Caco-2 (cell line): ENCODE measurements around the gene FBXL5. TPM values are rescaled to one million over a fixed set of nuclear protein-coding genes. Genes with fewer than 3 reads are reported as not detected.

ENCODE experiments used
- BruUV-seq: library from RNA; stranded (reverse); fragments of 400-500 nt; replicated peaks from 2 replicates; lab custom pipeline; 2021; lab: Mats Ljungman, UMichigan
- CTCF ChIA-PET: fragments of 300-600 bp; sonication (Branson Sonifier 250); formaldehyde crosslinking; loops from one replicate; lab custom pipeline; 2022; ENCODE audit warnings: antibody characterized with exemption; lab: Charles Lee
- POLR2A ChIA-PET: fragments of 300-600 bp; sonication (Branson Sonifier 250); formaldehyde crosslinking; loops from one replicate; lab custom pipeline; 2022; ENCODE audit warnings: antibody characterized with exemption; lab: Charles Lee
- DNase-seq, 2 experiments: peaks; one replicate each; pipeline versions ENCODE4 v3.0.0 to v3.0.0-alpha.2; 2020 to 2022
- H3K27me3 ChIP-seq: replicated peaks from 2 replicates; pipeline ENCODE4 v1.6.0; 2011; ENCODE audit warnings: low read length; ENCODE audit not compliant: control insufficient read depth, insufficient read depth
- H3K36me3 ChIP-seq: 2 replicates; pipeline ENCODE4 v1.5.1; 2011; ENCODE audit warnings: low read length; ENCODE audit not compliant: control insufficient read depth, insufficient read depth
- H3K4me1 ChIP-seq: fragments of 250-450 bp; sonication (Bioruptor Pico); 2 replicates; pipeline ENCODE4 v1.5.1; 2020; ENCODE audit warnings: mild to moderate bottlenecking
- H3K4me3 ChIP-seq: 2 replicates; pipeline ENCODE4 v1.5.1; 2011; ENCODE audit warnings: low read depth, mild to moderate bottlenecking, control low read depth, low read length
- H3K9me3 ChIP-seq: fragments of 250-450 bp; sonication (Bioruptor Pico); 2 replicates; pipeline ENCODE4 v1.5.1; 2020; ENCODE audit warnings: mild to moderate bottlenecking, moderate library complexity
- H3K27ac Mint-ChIP-seq: one replicate; pipeline ENCODE4 v1.8.0; 2022; ENCODE audit warnings: mixed read lengths; ENCODE audit not compliant: unreplicated experiment
- H3K27me3 Mint-ChIP-seq: one replicate; pipeline ENCODE4 v1.8.0; 2022; ENCODE audit warnings: mixed read lengths; ENCODE audit not compliant: insufficient read depth, unreplicated experiment
- H3K36me3 Mint-ChIP-seq: one replicate; pipeline ENCODE4 v1.8.0; 2022; ENCODE audit warnings: mild to moderate bottlenecking, mixed read lengths; ENCODE audit not compliant: insufficient read depth, unreplicated experiment
- H3K4me1 Mint-ChIP-seq: one replicate; pipeline ENCODE4 v1.8.0; 2022; ENCODE audit warnings: low read depth, mixed read lengths; ENCODE audit not compliant: unreplicated experiment
- H3K4me3 Mint-ChIP-seq: one replicate; pipeline ENCODE4 v1.8.0; 2022; ENCODE audit warnings: mild to moderate bottlenecking, moderate library complexity, mixed read lengths; ENCODE audit not compliant: unreplicated experiment
- H3K9me3 Mint-ChIP-seq: one replicate; pipeline ENCODE4 v1.8.0; 2022; ENCODE audit warnings: mixed read lengths; ENCODE audit not compliant: unreplicated experiment
- CTCF ChIP-seq, 2 experiments: fragments of 200-600 bp in 1 of 2; IDR thresholded peaks; 1 replicate in 1 of 2; 2 replicates in 1 of 2; pipeline versions ENCODE4 v1.5.1 to v1.8.0; 2011 to 2022; ENCODE audit warnings: antibody characterized with exemption in 1 of 2, control low read depth in 1 of 2, inconsistent platforms in 1 of 2, low read depth in 1 of 2, low read length in 1 of 2, mild to moderate bottlenecking in 1 of 2, moderate library complexity in 1 of 2; ENCODE audit not compliant: insufficient read depth in 1 of 2, severe bottlenecking in 1 of 2, unreplicated experiment in 1 of 2
- intact Hi-C: fragments of 100-400 bp; cut with micrococcal nuclease; formaldehyde crosslinking; loops from one replicate; pipeline ENCODE4 v1.10.0; 2022; ENCODE audit not compliant: unreplicated experiment
- total RNA-seq: library from RNA; stranded (reverse); gene quantifications from 2 replicates; pipeline ENCODE4 v1.2.3, GENCODE V29; 2022

The FBXL5 gene
- total RNA-seq, 1 experiment from 2014 or later: 29.1 TPM

- H3K4me3 ChIP-seq: peak within 1 kb of the TSS; percentile 72
- TF ChIP-seq CTCF (IDR thresholded peaks at IDR 0.05; ENCODE audit: insufficient read depth in 1 of 2, low read depth in 1 of 2, low read length in 1 of 2, severe bottlenecking in 1 of 2, unreplicated experiment in 1 of 2): no peak
- no peaks in the 10 kb centered on the region for H3K9me3 ChIP-seq
- Mint-ChIP-seq H3K27ac (peak within 1 kb of the TSS; percentile 97), H3K36me3 (peaks cover 19% of the 10 kb centered on the region), H3K4me3 (peak within 1 kb of the TSS; percentile 95), H3K27me3 (no peaks in the 10 kb centered on the region), H3K4me1 (peaks cover 36% of the 10 kb centered on the region), H3K9me3 (no peaks in the 10 kb centered on the region)
- H3K36me3 ChIP-seq: no peaks in the 10 kb centered on the region
- POLR2A ChIA-PET: interaction anchor here (0.5 to 2.0 kb wide), 9 partner anchors 9 to 202 kb away, joined by 3 to 6 read pairs (median 3); partner anchors contain the start of gene FBXL5
- no peaks in the 10 kb centered on the region for H3K27me3 ChIP-seq
- BruUV-seq: TSS peak; percentile 74
- peaks cover 36% of the 10 kb centered on the region for H3K4me1 ChIP-seq
- peak; percentile 99 to 100 for DNase-seq
- CTCF ChIA-PET: interaction anchor here (0.9 to 1.1 kb wide), 4 partner anchors 9 to 202 kb away, joined by 3 to 5 read pairs (median 3); no protein-coding TSS in a partner anchor
- intact Hi-C loops: loop anchor here (1.0 kb wide), 2 partner anchors 26 to 202 kb away; partner anchors contain the start of gene FBXL5
Observed at GRCh38 chr4:15681372-15682241, 26.4 kb upstream of the FBXL5 start, which contains the start of gene FAM200B. Gene FAM200B, plus strand, starts transcription at chr4:15681827. Its CDS starts 5,151 bp downstream, at chr4:15686978.

DNA sequence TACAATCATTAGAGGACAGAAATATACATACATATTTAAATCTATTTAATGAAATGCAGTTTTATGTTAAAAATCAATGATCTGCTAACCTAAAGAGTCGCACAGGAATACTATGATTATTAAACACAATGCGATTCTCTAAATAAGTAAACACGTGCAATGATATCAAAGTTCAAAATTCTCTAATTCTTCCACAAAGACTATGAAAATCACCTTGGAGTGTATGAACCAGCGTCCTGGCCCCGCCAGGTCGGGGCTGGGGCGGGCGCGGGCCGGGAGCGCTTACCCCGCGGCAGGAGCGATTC lies 25.9 kb upstream of the FBXL5 start:
- ChIA-PET POLR2A (interaction anchor here (0.5 to 2.0 kb wide), 8 partner anchors 9 to 152 kb away, joined by 3 to 6 read pairs (median 3); partner anchors contain the start of gene FBXL5), CTCF (interaction anchor here (0.9 to 1.0 kb wide), 2 partner anchors 27 to 56 kb away, joined by 3 read pairs; no protein-coding TSS in a partner anchor)
- Mint-ChIP-seq H3K36me3 (peaks cover 13% of the 10 kb centered on the region), H3K9me3 (no peaks in the 10 kb centered on the region), H3K27ac (peak overlapping the region; percentile 97), H3K4me1 (peaks cover 36% of the 10 kb centered on the region), H3K27me3 (no peaks in the 10 kb centered on the region), H3K4me3 (peak overlapping the region; percentile 95)
- H3K27me3 ChIP-seq: no peaks in the 10 kb centered on the region
- TSS peak; percentile 56 for BruUV-seq
- no peak for TF ChIP-seq CTCF (IDR thresholded peaks at IDR 0.05; ENCODE audit: insufficient read depth in 1 of 2, low read depth in 1 of 2, low read length in 1 of 2, severe bottlenecking in 1 of 2, unreplicated experiment in 1 of 2)
- H3K4me1 ChIP-seq: peaks cover 40% of the 10 kb centered on the region
- H3K36me3 ChIP-seq: no peaks in the 10 kb centered on the region
- peak overlapping the region; percentile 72 for H3K4me3 ChIP-seq
- no peaks in the 10 kb centered on the region for H3K9me3 ChIP-seq
- intact Hi-C loops: loop anchor here (1.0 kb wide), 2 partner anchors 26 to 202 kb away; partner anchors contain the start of gene FBXL5
- DNase-seq: no peak

DNA sequence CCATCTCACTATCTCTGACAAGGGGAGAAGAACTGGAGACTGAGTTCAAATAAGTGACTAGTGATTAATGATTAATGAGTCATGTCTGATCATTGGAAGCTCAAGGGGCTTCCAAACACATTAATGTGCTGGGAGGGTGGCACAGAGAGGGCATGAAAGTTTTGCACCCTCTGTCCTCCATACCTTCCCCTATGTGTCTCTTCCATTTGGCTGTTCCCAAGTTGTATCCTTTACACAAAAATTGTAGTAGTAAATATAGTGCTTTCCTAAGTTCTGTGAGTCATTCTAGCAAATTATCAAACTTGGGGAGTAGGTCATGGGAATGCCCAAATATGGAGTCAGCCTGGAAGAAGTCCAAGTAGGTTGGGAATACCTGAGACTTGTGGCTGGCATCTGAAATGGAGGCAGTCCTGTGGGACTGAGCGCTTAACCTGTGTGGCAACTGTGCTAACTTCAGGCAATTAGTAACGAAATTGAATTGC lies 22.4 kb upstream of the FBXL5 start:
- no peak overlapping the region for H3K27ac Mint-ChIP-seq
- BruUV-seq: no TSS peak
- H3K36me3 Mint-ChIP-seq: peaks cover 13% of the 10 kb centered on the region
- POLR2A ChIA-PET: no interaction called here
- Histone ChIP-seq H3K9me3 (no peaks in the 10 kb centered on the region), H3K27me3 (no peaks in the 10 kb centered on the region), H3K4me1 (peaks cover 20% of the 10 kb centered on the region), H3K4me3 (no peak overlapping the region), H3K36me3 (no peaks in the 10 kb centered on the region)
- intact Hi-C loops: no loop called here
- peak in 1 of 2 experiments; percentile 48 for DNase-seq
- H3K4me3 Mint-ChIP-seq: no peak overlapping the region
- no peaks in the 10 kb centered on the region for H3K27me3 Mint-ChIP-seq
- H3K9me3 Mint-ChIP-seq: no peaks in the 10 kb centered on the region
- peaks cover 15% of the 10 kb centered on the region for H3K4me1 Mint-ChIP-seq
- CTCF ChIA-PET: no interaction called here
- no peak for TF ChIP-seq CTCF (IDR thresholded peaks at IDR 0.05; ENCODE audit: insufficient read depth in 1 of 2, low read depth in 1 of 2, low read length in 1 of 2, severe bottlenecking in 1 of 2, unreplicated experiment in 1 of 2)
